HG02798 (cell line): ENCODE measurements around the gene SORBS2.

Experiments
- ATAC-seq: cut with Tn5 transposase; IDR thresholded peaks from one replicate; pipeline ENCODE4 v1.9.1; 2021; ENCODE audit warnings: mild to moderate bottlenecking; ENCODE audit not compliant: unreplicated experiment, poor library complexity

Gene SORBS2

GRCh38 chr4:185540487-185541120 is 271.4 kb downstream of the SORBS2 start:
- ATAC-seq = no peak

- no peak for ATAC-seq
Measured at GRCh38 chr4:185540040-185540439, 272.0 kb downstream of the SORBS2 start.

DNA sequence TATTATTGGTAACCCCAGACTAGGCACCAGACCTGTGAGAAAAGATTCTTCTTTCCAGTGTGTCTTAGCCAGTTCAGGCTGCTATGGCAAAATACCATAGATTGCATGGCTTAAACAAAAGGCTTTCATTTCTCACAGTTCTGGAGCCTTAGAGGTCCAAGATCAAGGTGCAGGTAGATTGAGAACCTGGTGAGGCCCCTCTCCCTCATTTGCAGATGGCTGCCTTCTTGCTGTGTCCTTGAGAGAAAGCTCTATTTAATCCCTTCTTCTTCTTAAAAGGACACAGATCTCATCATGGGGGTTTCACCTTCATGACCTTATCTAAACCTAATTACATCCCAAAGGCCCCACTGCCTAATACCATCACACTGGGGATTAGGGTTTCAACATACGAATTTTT is 273.2 kb downstream of the SORBS2 start:
- no peak for ATAC-seq

DNA sequence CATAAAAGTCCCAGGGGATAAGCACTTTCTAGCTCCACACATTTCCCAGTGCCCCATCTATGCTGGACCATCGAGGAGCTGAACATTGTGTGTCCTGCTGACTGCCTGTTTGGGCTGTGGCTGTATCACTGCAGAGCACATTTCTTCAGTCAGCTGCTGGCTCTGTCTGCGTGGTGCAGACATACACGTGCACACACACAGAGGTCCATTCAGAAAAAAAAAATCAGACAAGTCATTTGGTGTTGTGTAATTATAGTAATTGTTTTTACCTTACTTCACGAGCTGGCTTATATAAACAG is 275.6 kb downstream of the SORBS2 start:
- no peak for ATAC-seq

GRCh38 chr4:185535612-185536410 is 276.2 kb downstream of the SORBS2 start:
- no peak for ATAC-seq
